Panc1 (cell line): ENCODE data around the gene TGM1. TPM values are rescaled to one million over a fixed set of nuclear protein-coding genes. Genes with fewer than 3 reads are reported as not detected.

ENCODE experiments used
- ATAC-seq: fragments of 200-7000 bp; cut with Tn5 transposase; 2 replicates; pipeline ENCODE4 v1.9.1; 2020; ENCODE audit warnings: mild to moderate bottlenecking, moderate library complexity
- BruUV-seq: library from RNA; stranded (reverse); fragments of 400-500 nt; replicated peaks from 2 replicates; lab custom pipeline; 2021; lab: Mats Ljungman, UMichigan
- CTCF ChIA-PET: fragments of 300-600 bp; sonication (Branson Sonifier 250); formaldehyde crosslinking; loops from one replicate; lab custom pipeline; 2022; ENCODE audit warnings: antibody characterized with exemption; lab: Charles Lee
- POLR2A ChIA-PET: fragments of 300-600 bp; sonication (Branson Sonifier 250); formaldehyde crosslinking; loops from one replicate; lab custom pipeline; 2022; ENCODE audit warnings: antibody characterized with exemption; lab: Charles Lee
- DNase-seq: peaks from one replicate; pipeline ENCODE4 v3.0.0-alpha.2; 2010; ENCODE audit warnings: low read depth, low spot score
- H3K27ac ChIP-seq: 2 replicates; pipeline ENCODE4 v1.5.1; 2011; ENCODE audit warnings: mild to moderate bottlenecking, low read length, inconsistent platforms
- H3K27me3 ChIP-seq: fragments of 200-500 bp; sonication (Bioruptor generic); 2 replicates; pipeline ENCODE4 v1.6.0; 2014; ENCODE audit warnings: low read length, inconsistent platforms; ENCODE audit not compliant: control insufficient read depth, insufficient read depth
- H3K36me3 ChIP-seq: fragments of 200-500 bp; sonication (Bioruptor generic); 2 replicates; pipeline ENCODE4 v1.5.1; 2014; ENCODE audit warnings: inconsistent platforms, mild to moderate bottlenecking, low read length, moderate library complexity; ENCODE audit not compliant: control insufficient read depth, insufficient read depth
- H3K4me1 ChIP-seq: 2 replicates; pipeline ENCODE4 v1.5.1; 2011; ENCODE audit warnings: inconsistent platforms, mild to moderate bottlenecking, low read length, moderate library complexity; ENCODE audit not compliant: control insufficient read depth, insufficient read depth
- H3K4me3 ChIP-seq, 2 experiments: 2 replicates each; pipeline ENCODE4 v1.5.1; 2011 to 2012; ENCODE audit warnings: low read depth in 2 of 2, low read length in 2 of 2, mild to moderate bottlenecking in 2 of 2, inconsistent platforms in 1 of 2, moderate library complexity in 1 of 2
- H3K9me3 ChIP-seq: fragments of 200-500 bp; sonication (Bioruptor generic); 2 replicates; pipeline ENCODE4 v1.5.1; 2014; ENCODE audit warnings: low read depth, mild to moderate bottlenecking, inconsistent platforms, low read length, moderate library complexity; ENCODE audit not compliant: control insufficient read depth, insufficient read depth
- CTCF ChIP-seq: fragments of 450-650 bp; IDR thresholded peaks from 2 replicates; pipeline ENCODE4 v1.5.1; 2017; ENCODE audit warnings: mild to moderate bottlenecking
- POLR2AphosphoS5 ChIP-seq: IDR thresholded peaks from 2 replicates; pipeline ENCODE4 v1.6.1; 2012; ENCODE audit warnings: mild to moderate bottlenecking, low read depth, low read length, moderate library complexity
- REST ChIP-seq, 2 experiments: IDR thresholded peaks; 2 replicates each; pipeline ENCODE4 v1.6.1; 2011 to 2012; ENCODE audit warnings: low read depth in 2 of 2, control low read depth in 1 of 2, low read length in 1 of 2, mild to moderate bottlenecking in 1 of 2, moderate library complexity in 1 of 2; ENCODE audit not compliant: insufficient read depth in 1 of 2
- SIN3A ChIP-seq: IDR thresholded peaks from 2 replicates; pipeline ENCODE4 v1.6.1; 2012; ENCODE audit warnings: low read depth, mild to moderate bottlenecking, low read length, moderate library complexity, borderline replicate concordance; ENCODE audit not compliant: insufficient read depth
- TCF7L2 ChIP-seq: IDR thresholded peaks from 2 replicates; pipeline ENCODE4 v1.6.1; 2011; ENCODE audit warnings: mild to moderate bottlenecking, low read depth, low read length, inconsistent platforms
- in situ Hi-C: cut with HindIII; loops from 2 replicates; pipeline ENCODE4 v1.10.0; 2016; ENCODE audit warnings: low sequenced_read_pairs, low pct_unique_long_range_greater_than_20kb
- intact Hi-C: fragments of 100-400 bp; cut with micrococcal nuclease; formaldehyde crosslinking; loops from one replicate; pipeline ENCODE4 v1.10.0; 2022; ENCODE audit not compliant: unreplicated experiment
- total RNA-seq: library from RNA; stranded (reverse); gene quantifications from one replicate; pipeline ENCODE4 v1.2.1, GENCODE V29; 2021; ENCODE audit not compliant: unreplicated experiment

Gene TGM1
- total RNA-seq, 1 experiment from 2014 or later, result 2.3 TPM

GRCh38 chr14:24282736-24283135, 19.8 kb upstream of the TGM1 start:
- BruUV-seq, result no TSS peak
- ATAC-seq, result no peak
- Histone ChIP-seq H3K4me1 (no peaks in the 10 kb centered on the region), H3K9me3 (no peaks in the 10 kb centered on the region), H3K27ac (no peak overlapping the region), H3K36me3 (no peaks in the 10 kb centered on the region), H3K4me3 (no peak overlapping the region), H3K27me3 (no peaks in the 10 kb centered on the region)
- CTCF ChIA-PET, result interaction anchor here (1.2 kb wide), 1 partner anchor 40 kb away, joined by 3 read pairs; the partner anchor contains the start of gene TINF2
- no peak for DNase-seq
- in situ Hi-C loops (no loop called here), intact Hi-C loops (no loop called here)
- TF ChIP-seq REST (IDR thresholded peaks at IDR 0.05; ENCODE audit: insufficient read depth in 1 of 2, low read depth in 2 of 2, low read length in 1 of 2), result no peak
- TF ChIP-seq POLR2AphosphoS5, result no peak
- TF ChIP-seq CTCF, result no peak
- no peak for TF ChIP-seq SIN3A
- no peak for TF ChIP-seq TCF7L2
- POLR2A ChIA-PET, result no interaction called here

- Histone ChIP-seq H3K9me3 (no peaks in the 10 kb centered on the region), H3K4me3 (no peak overlapping the region), H3K4me1 (no peaks in the 10 kb centered on the region), H3K36me3 (no peaks in the 10 kb centered on the region), H3K27me3 (no peaks in the 10 kb centered on the region), H3K27ac (no peak overlapping the region)
- no TSS peak for BruUV-seq
- intact Hi-C loops (no loop called here), in situ Hi-C loops (no loop called here)
- ChIA-PET POLR2A (no interaction called here), CTCF (no interaction called here)
- no peak for DNase-seq
- no peak for ATAC-seq
- TF ChIP-seq SIN3A (no peak), TCF7L2 (no peak), POLR2AphosphoS5 (no peak), REST (IDR thresholded peaks at IDR 0.05; ENCODE audit: insufficient read depth in 1 of 2, low read depth in 2 of 2, low read length in 1 of 2) (no peak), CTCF (no peak)
Measured at GRCh38 chr14:24281636-24282035, 18.7 kb upstream of the TGM1 start.
